H1 (cell line): Measurements from ENCODE around the gene TMEM200B.
A peak's percentile ranks its signal among the peaks of the same experiment; 100 is the strongest.

Experiments
- POLR2A ChIP-seq, 2 experiments: IDR thresholded peaks; 1 replicate in 1 of 2; 2 replicates in 1 of 2; pipeline ENCODE4 v1.6.1; 2011; ENCODE audit warnings: low read depth in 2 of 2, low read length in 2 of 2, mild to moderate bottlenecking in 2 of 2; ENCODE audit errors: control extremely low read depth in 1 of 2
- TF ChIP-seq, protein P1 (sequence below), 3 experiments: IDR thresholded peaks; 1 replicate in 2 of 3; 2 replicates in 1 of 3; pipeline versions ENCODE4 v1.5.1 to v1.6.1; 2011; ENCODE audit warnings: low read length in 3 of 3, mild to moderate bottlenecking in 3 of 3, inconsistent platforms in 2 of 3, low read depth in 1 of 3, moderate library complexity in 1 of 3; ENCODE audit not compliant: insufficient read depth in 1 of 3; ENCODE audit errors: control extremely low read depth in 1 of 3
- TF ChIP-seq, protein P2 (sequence below): IDR thresholded peaks from 2 replicates; pipeline ENCODE4 v1.6.1; 2012; ENCODE audit warnings: inconsistent platforms

DNA sequence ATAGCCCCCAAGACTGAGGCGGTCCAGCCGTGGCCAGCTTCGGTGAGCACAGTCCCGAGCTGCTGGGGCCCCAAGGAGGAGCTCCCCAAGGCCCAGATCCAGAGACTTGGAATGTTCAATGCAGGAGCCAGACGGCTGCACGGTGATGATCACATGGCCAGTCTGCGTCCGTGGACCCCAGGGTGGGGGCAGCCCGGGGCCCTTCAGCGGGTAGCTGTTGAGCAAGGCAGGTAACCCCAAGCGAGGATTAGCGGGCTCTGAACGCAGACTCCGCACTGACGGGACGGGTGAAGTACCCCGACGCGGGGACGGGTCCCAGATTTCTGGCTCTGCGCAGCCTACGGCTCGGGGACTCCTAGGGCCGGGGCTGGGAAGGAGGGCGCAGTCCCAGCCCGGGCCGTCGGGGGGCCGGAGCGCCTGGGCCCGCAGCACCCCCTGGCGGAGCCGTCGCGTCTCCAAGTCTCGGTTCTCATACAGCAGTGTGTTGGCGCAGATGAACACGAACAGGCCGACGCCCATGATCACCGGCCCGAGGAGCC lies 2.7 kb downstream of the TMEM200B start:
- TF ChIP-seq, protein P1, sequence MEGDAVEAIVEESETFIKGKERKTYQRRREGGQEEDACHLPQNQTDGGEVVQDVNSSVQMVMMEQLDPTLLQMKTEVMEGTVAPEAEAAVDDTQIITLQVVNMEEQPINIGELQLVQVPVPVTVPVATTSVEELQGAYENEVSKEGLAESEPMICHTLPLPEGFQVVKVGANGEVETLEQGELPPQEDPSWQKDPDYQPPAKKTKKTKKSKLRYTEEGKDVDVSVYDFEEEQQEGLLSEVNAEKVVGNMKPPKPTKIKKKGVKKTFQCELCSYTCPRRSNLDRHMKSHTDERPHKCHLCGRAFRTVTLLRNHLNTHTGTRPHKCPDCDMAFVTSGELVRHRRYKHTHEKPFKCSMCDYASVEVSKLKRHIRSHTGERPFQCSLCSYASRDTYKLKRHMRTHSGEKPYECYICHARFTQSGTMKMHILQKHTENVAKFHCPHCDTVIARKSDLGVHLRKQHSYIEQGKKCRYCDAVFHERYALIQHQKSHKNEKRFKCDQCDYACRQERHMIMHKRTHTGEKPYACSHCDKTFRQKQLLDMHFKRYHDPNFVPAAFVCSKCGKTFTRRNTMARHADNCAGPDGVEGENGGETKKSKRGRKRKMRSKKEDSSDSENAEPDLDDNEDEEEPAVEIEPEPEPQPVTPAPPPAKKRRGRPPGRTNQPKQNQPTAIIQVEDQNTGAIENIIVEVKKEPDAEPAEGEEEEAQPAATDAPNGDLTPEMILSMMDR (IDR thresholded peaks at IDR 0.05; ENCODE audit: control extremely low read depth in 1 of 3, insufficient read depth in 1 of 3, low read depth in 1 of 3, low read length in 3 of 3), result peak in 2 of 3 experiments; percentile 86 to 99; a peak in 3 of 4 replicates
- no peak for TF ChIP-seq POLR2A (IDR thresholded peaks at IDR 0.05; ENCODE audit: control extremely low read depth in 1 of 2, low read depth in 2 of 2, low read length in 2 of 2)
- TF ChIP-seq, protein P2, sequence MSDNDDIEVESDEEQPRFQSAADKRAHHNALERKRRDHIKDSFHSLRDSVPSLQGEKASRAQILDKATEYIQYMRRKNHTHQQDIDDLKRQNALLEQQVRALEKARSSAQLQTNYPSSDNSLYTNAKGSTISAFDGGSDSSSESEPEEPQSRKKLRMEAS, result no peak
